IMR-90 (cell line): ENCODE results near the gene TAOK1. TPM values are rescaled to one million over a fixed set of nuclear protein-coding genes. Genes with fewer than 3 reads are reported as not detected.

ENCODE experiments used
- ATAC-seq: fragments of 200-7000 bp; cut with Tn5 transposase; 2 replicates; pipeline ENCODE4 v1.9.1; 2020; ENCODE audit warnings: low read depth, mild to moderate bottlenecking, moderate library complexity
- BruUV-seq: library from RNA; stranded (reverse); fragments of 400-500 nt; replicated peaks from 2 replicates; lab custom pipeline; 2021; lab: Mats Ljungman, UMichigan
- CTCF ChIA-PET: fragments of 300-600 bp; formaldehyde crosslinking; extraction: SDS; loops from one replicate; lab custom pipeline; 2021; ENCODE audit warnings: antibody characterized with exemption; lab: Yijun Ruan, JAX
- POLR2A ChIA-PET: fragments of 300-600 bp; sonication (Branson Sonifier 250); formaldehyde crosslinking; loops from one replicate; lab custom pipeline; 2022; ENCODE audit warnings: antibody characterized with exemption; ENCODE audit not compliant: unreplicated experiment; lab: Charles Lee
- DNase-seq: peaks from one replicate; pipeline ENCODE4 v3.0.0; 2013
- H2AFZ ChIP-seq: replicated peaks from 2 replicates; pipeline ENCODE3; 2013; ENCODE audit warnings: low read length, mild to moderate bottlenecking; ENCODE audit not compliant: poor library complexity
- H2AK5ac ChIP-seq: 2 replicates; pipeline ENCODE4 v1.6.1; 2013; ENCODE audit warnings: low read depth, low read length, inconsistent platforms
- H2AK9ac ChIP-seq: replicated peaks from 2 replicates; pipeline ENCODE3; 2013; ENCODE audit warnings: mild to moderate bottlenecking, low read depth, low read length, moderate library complexity; ENCODE audit not compliant: poor library complexity
- H2BK120ac ChIP-seq: 2 replicates; pipeline ENCODE4 v1.6.1; 2013; ENCODE audit warnings: low read depth, low read length, inconsistent platforms
- H2BK15ac ChIP-seq: 3 replicates; pipeline ENCODE4 v1.6.1; 2013; ENCODE audit warnings: low read depth, low read length, inconsistent platforms
- H2BK20ac ChIP-seq: 2 replicates; pipeline ENCODE4 v1.6.1; 2013; ENCODE audit warnings: low read depth, mild to moderate bottlenecking, inconsistent platforms, low read length, moderate library complexity
- H2BK5ac ChIP-seq: 2 replicates; pipeline ENCODE4 v1.6.1; 2013; ENCODE audit warnings: mild to moderate bottlenecking, low read depth, low read length, inconsistent platforms; ENCODE audit not compliant: poor library complexity, severe bottlenecking
- H3K14ac ChIP-seq: replicated peaks from 2 replicates; pipeline ENCODE4 v1.6.1; 2013; ENCODE audit warnings: low read depth, low read length, inconsistent platforms
- H3K18ac ChIP-seq: 2 replicates; pipeline ENCODE4 v1.6.1; 2013; ENCODE audit warnings: low read depth, low read length, control low read depth
- H3K23ac ChIP-seq: 2 replicates; pipeline ENCODE4 v1.6.1; 2013; ENCODE audit warnings: low read depth, low read length, inconsistent platforms
- H3K27ac ChIP-seq: 2 replicates; pipeline ENCODE4 v1.5.1; 2013; ENCODE audit warnings: mild to moderate bottlenecking, control low read depth, low read length; ENCODE audit not compliant: insufficient read depth
- H3K27me3 ChIP-seq: 2 replicates; pipeline ENCODE4 v1.6.1; 2013; ENCODE audit warnings: low read length; ENCODE audit not compliant: control insufficient read depth, insufficient read depth
- H3K36me3 ChIP-seq: 2 replicates; pipeline ENCODE4 v1.6.1; 2013; ENCODE audit warnings: low read length, mixed read lengths; ENCODE audit not compliant: control insufficient read depth, insufficient read depth
- H3K4ac ChIP-seq: 2 replicates; pipeline ENCODE4 v1.6.1; 2013; ENCODE audit warnings: low read depth, low read length, inconsistent platforms
- H3K4me1 ChIP-seq: 2 replicates; pipeline ENCODE4 v1.6.1; 2013; ENCODE audit warnings: low read length, mixed read lengths; ENCODE audit not compliant: control insufficient read depth, insufficient read depth
- H3K4me2 ChIP-seq: 2 replicates; pipeline ENCODE4 v1.6.1; 2013; ENCODE audit warnings: low read depth, mild to moderate bottlenecking, control low read depth, low read length, moderate library complexity
- H3K4me3 ChIP-seq: 2 replicates; pipeline ENCODE4 v1.5.1; 2013; ENCODE audit warnings: low read depth, mild to moderate bottlenecking, control low read depth, low read length, moderate library complexity; ENCODE audit not compliant: insufficient read depth
- H3K56ac ChIP-seq: 2 replicates; pipeline ENCODE4 v1.6.1; 2013; ENCODE audit warnings: low read length, inconsistent platforms; ENCODE audit not compliant: insufficient read depth; ENCODE audit errors: extremely low read depth
- H3K79me1 ChIP-seq, 2 experiments: 2 replicates each; pipeline ENCODE4 v1.6.1; 2013; ENCODE audit warnings: low read length in 2 of 2, inconsistent platforms in 1 of 2, low read depth in 1 of 2
- H3K9ac ChIP-seq: 2 replicates; pipeline ENCODE4 v1.6.1; 2013; ENCODE audit warnings: low read depth, low read length, control low read depth
- H3K9me1 ChIP-seq: 2 replicates; pipeline ENCODE4 v1.6.1; 2013; ENCODE audit warnings: low read length, inconsistent platforms; ENCODE audit not compliant: insufficient read depth
- H3K9me3 ChIP-seq: 2 replicates; pipeline ENCODE4 v1.6.1; 2013; ENCODE audit warnings: low read length; ENCODE audit not compliant: control insufficient read depth, insufficient read depth
- H4K20me1 ChIP-seq: 2 replicates; pipeline ENCODE4 v1.6.1; 2013; ENCODE audit warnings: low read length, inconsistent platforms; ENCODE audit not compliant: insufficient read depth
- H4K5ac ChIP-seq: 2 replicates; pipeline ENCODE4 v1.6.1; 2013; ENCODE audit warnings: mild to moderate bottlenecking, low read depth, low read length, control low read depth
- H4K8ac ChIP-seq, 2 experiments: 2 replicates each; pipeline ENCODE4 v1.6.1; 2013; ENCODE audit warnings: low read depth in 2 of 2, low read length in 2 of 2, control low read depth in 1 of 2, inconsistent platforms in 1 of 2
- H4K91ac ChIP-seq: 2 replicates; pipeline ENCODE4 v1.6.1; 2013; ENCODE audit warnings: low read depth, low read length, inconsistent platforms; ENCODE audit not compliant: insufficient read depth
- BHLHE40 ChIP-seq: fragments of 150-350 bp; IDR thresholded peaks from 2 replicates; pipeline ENCODE4 v1.6.1; 2016; ENCODE audit warnings: mild to moderate bottlenecking, low read depth, low read length
- CEBPB ChIP-seq: IDR thresholded peaks from 2 replicates; pipeline ENCODE4 v1.6.1; 2012; ENCODE audit warnings: low read depth, low read length, improper control_type of control experiment
- CHD1 ChIP-seq: IDR thresholded peaks from 2 replicates; pipeline ENCODE4 v1.6.1; 2012; ENCODE audit warnings: low read depth, low read length, improper control_type of control experiment
- ELK1 ChIP-seq: fragments of 150-350 bp; IDR thresholded peaks from 2 replicates; pipeline ENCODE4 v1.6.1; 2016; ENCODE audit warnings: low read depth, mild to moderate bottlenecking, low read length, moderate library complexity, borderline replicate concordance
- MAZ ChIP-seq: IDR thresholded peaks from 2 replicates; pipeline ENCODE4 v1.6.1; 2012; ENCODE audit warnings: low read depth, mild to moderate bottlenecking, low read length, improper control_type of control experiment, moderate library complexity, borderline replicate concordance
- POLR2A ChIP-seq: IDR thresholded peaks from 2 replicates; pipeline ENCODE4 v1.6.1; 2012; ENCODE audit warnings: mild to moderate bottlenecking, low read depth, low read length
- RAD21 ChIP-seq: IDR thresholded peaks from 2 replicates; pipeline ENCODE4 v1.6.1; 2012; ENCODE audit warnings: low read length, improper control_type of control experiment
- RFX5 ChIP-seq: IDR thresholded peaks from 2 replicates; pipeline ENCODE4 v1.8.0; 2012; ENCODE audit warnings: low read depth, mild to moderate bottlenecking, low read length, moderate library complexity
- SMC3 ChIP-seq: fragments of 150-350 bp; IDR thresholded peaks from 2 replicates; pipeline ENCODE4 v1.6.1; 2016; ENCODE audit warnings: low read depth, mild to moderate bottlenecking, antibody characterized with exemption, low read length, moderate library complexity
- dilution Hi-C: fragments of 300-500 bp; cut with HindIII; formaldehyde crosslinking; loops from one replicate; pipeline ENCODE4 v1.14.3; 2018; ENCODE audit warnings: low sequenced_read_pairs; ENCODE audit not compliant: unreplicated experiment
- in situ Hi-C: fragments of 300-500 bp; cut with MboI; formaldehyde crosslinking; loops from 3 replicates; pipeline ENCODE4 v1.14.3; 2019; ENCODE audit warnings: low sequenced_read_pairs, inconsistent platforms, mixed read lengths
- intact Hi-C: fragments of 100-400 bp; cut with micrococcal nuclease; formaldehyde crosslinking; loops from 2 replicates; pipeline ENCODE4 v1.10.0; 2022
- polyA plus RNA-seq, 3 experiments: library from polyadenylated mRNA; depleted of rRNA; stranded (reverse); fragments of >200 nt; gene quantifications; 2 replicates each; pipeline ENCODE4 v1.2.3, GENCODE V29; 2012; ENCODE audit warnings: low replicate concordance in 1 of 3
- total RNA-seq: library from RNA; depleted of rRNA; stranded (reverse); fragments of >200 nt; gene quantifications from 2 replicates; pipeline ENCODE4 v1.2.3, GENCODE V29; 2012
- TF ChIP-seq, protein P1 (sequence below): conservative IDR thresholded peaks from 2 replicates; pipeline ENCODE4 v1.5.1; 2012; ENCODE audit warnings: mild to moderate bottlenecking, low read depth, low read length, improper control_type of control experiment

Gene TAOK1
- total and polyA plus RNA-seq, 2 of the 4 experiments (the other 2 are of a cell fraction): 9.8 to 91.8 TPM

DNA sequence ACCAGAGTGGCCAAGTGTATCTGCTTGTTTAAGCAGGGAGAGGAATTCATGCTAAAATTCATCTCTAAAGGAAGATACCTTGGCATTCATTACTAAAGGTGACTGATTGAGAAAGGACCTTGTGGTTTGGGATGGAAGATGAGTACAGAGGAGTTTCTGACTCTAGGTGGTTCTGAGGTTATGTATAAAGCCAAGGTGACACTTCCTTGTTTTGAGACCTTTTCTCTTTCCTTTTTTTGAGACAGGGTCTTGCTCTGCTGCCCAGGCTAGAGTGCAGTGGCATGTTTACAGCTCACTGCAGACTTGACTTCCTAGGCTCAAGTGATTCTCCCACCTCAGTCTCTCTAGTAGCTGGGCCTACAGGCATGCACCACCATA lies 167.6 kb downstream of the TAOK1 start:
- ChIA-PET POLR2A (interaction anchor here (0.7 kb wide), 1 partner anchor 12 kb away, joined by 3 read pairs; no protein-coding TSS in a partner anchor), CTCF (no interaction called here)
- Histone ChIP-seq H3K27me3 (no peaks in the 10 kb centered on the region), H2BK15ac (no peak overlapping the region), H3K14ac (no peak overlapping the region), H3K9me3 (no peaks in the 10 kb centered on the region), H3K18ac (no peak overlapping the region), H2BK120ac (no peak overlapping the region), H4K20me1 (no peaks in the 10 kb centered on the region; the same call in 1 of the 2 replicates), H2AK9ac (no peak overlapping the region), H2AK5ac (no peak overlapping the region), H3K4me3 (no peak overlapping the region), H2BK20ac (no peak overlapping the region), H4K8ac (no peak overlapping the region), H2BK5ac (no peak overlapping the region), H3K4me2 (no peak overlapping the region), H3K4me1 (peaks cover 1% of the 10 kb centered on the region), H3K4ac (no peak overlapping the region), H2AFZ (no peak overlapping the region), H4K91ac (no peak overlapping the region), H3K9ac (no peak overlapping the region), H3K23ac (no peak overlapping the region), H4K5ac (no peak overlapping the region), H3K56ac (no peak overlapping the region), H3K27ac (no peak overlapping the region), H3K79me1 (no peaks in the 10 kb centered on the region), H3K36me3 (peaks cover 5% of the 10 kb centered on the region; the same call in 1 of the 2 replicates), H3K9me1 (no peaks in the 10 kb centered on the region)
- DNase-seq (no peak), ATAC-seq (no peak)
- intact Hi-C loops (no loop called here), dilution Hi-C loops (no loop called here), in situ Hi-C loops (no loop called here)
- TF ChIP-seq ELK1: no peak
- no peak for TF ChIP-seq POLR2A
- TF ChIP-seq CEBPB: no peak
- TF ChIP-seq RAD21: no peak
- TF ChIP-seq MAZ: no peak
- no peak for TF ChIP-seq RFX5
- TF ChIP-seq BHLHE40: no peak
- TF ChIP-seq CHD1: no peak
- TF ChIP-seq, protein P1, sequence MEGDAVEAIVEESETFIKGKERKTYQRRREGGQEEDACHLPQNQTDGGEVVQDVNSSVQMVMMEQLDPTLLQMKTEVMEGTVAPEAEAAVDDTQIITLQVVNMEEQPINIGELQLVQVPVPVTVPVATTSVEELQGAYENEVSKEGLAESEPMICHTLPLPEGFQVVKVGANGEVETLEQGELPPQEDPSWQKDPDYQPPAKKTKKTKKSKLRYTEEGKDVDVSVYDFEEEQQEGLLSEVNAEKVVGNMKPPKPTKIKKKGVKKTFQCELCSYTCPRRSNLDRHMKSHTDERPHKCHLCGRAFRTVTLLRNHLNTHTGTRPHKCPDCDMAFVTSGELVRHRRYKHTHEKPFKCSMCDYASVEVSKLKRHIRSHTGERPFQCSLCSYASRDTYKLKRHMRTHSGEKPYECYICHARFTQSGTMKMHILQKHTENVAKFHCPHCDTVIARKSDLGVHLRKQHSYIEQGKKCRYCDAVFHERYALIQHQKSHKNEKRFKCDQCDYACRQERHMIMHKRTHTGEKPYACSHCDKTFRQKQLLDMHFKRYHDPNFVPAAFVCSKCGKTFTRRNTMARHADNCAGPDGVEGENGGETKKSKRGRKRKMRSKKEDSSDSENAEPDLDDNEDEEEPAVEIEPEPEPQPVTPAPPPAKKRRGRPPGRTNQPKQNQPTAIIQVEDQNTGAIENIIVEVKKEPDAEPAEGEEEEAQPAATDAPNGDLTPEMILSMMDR: no peak
- TF ChIP-seq SMC3: no peak
- BruUV-seq: no TSS peak
